WI38 (cell line): ENCODE measurements around the gene COL1A1.

Experiments
- H3K4me3 ChIP-seq: 2 replicates; pipeline ENCODE4 v1.5.1; 2011; ENCODE audit warnings: low read depth, mild to moderate bottlenecking, control low read depth, low read length
- CTCF ChIP-seq: IDR thresholded peaks from 2 replicates; pipeline ENCODE4 v1.5.1; 2012; ENCODE audit warnings: low read depth, mild to moderate bottlenecking, control low read depth, low read length

Gene COL1A1

GRCh38 chr17:50144845-50145531 is 56.4 kb downstream of the COL1A1 start:
- no peak overlapping the region for H3K4me3 ChIP-seq
- no peak for TF ChIP-seq CTCF

- H3K4me3 ChIP-seq = no peak overlapping the region
- TF ChIP-seq CTCF = no peak
These were observed 57.1 kb downstream of the COL1A1 start for GRCh38 chr17:50144355-50144754.

- no peak overlapping the region for H3K4me3 ChIP-seq
- TF ChIP-seq CTCF = no peak
These were observed 57.8 kb downstream of the COL1A1 start for GRCh38 chr17:50143461-50144176.

GRCh38 chr17:50141745-50142110 is 59.7 kb downstream of the COL1A1 start:
- no peak for TF ChIP-seq CTCF
- no peak overlapping the region for H3K4me3 ChIP-seq

- no peak overlapping the region for H3K4me3 ChIP-seq
- TF ChIP-seq CTCF = no peak
These were observed 60.2 kb downstream of the COL1A1 start for GRCh38 chr17:50141026-50141744.

GRCh38 chr17:50139950-50140885 is 61.2 kb downstream of the COL1A1 start:
- no peak overlapping the region for H3K4me3 ChIP-seq
- peak; percentile 22; the same call in 1 of the 2 replicates for TF ChIP-seq CTCF
